PC-3 (cell line): ENCODE measurements around the gene UPK3A.

Experiments
- EZH2 ChIP-seq: fragments of 300-600 bp; sonication (generic); IDR thresholded peaks from one replicate; pipeline ENCODE4 v1.6.1; 2017; ENCODE audit warnings: antibody characterized with exemption, mild to moderate bottlenecking, low read length; ENCODE audit not compliant: unreplicated experiment
- EZH2phosphoT487 ChIP-seq: fragments of 300-600 bp; sonication (generic); IDR thresholded peaks from 2 replicates; pipeline ENCODE4 v1.6.1; 2018; ENCODE audit warnings: mild to moderate bottlenecking, antibody characterized with exemption, low read length, borderline replicate concordance
- TF ChIP-seq, protein P1 (sequence below): fragments of 300-600 bp; sonication (generic); conservative IDR thresholded peaks from 2 replicates; pipeline ENCODE4 v1.5.1; 2017; ENCODE audit warnings: antibody characterized with exemption, low read depth, mild to moderate bottlenecking, low read length

DNA sequence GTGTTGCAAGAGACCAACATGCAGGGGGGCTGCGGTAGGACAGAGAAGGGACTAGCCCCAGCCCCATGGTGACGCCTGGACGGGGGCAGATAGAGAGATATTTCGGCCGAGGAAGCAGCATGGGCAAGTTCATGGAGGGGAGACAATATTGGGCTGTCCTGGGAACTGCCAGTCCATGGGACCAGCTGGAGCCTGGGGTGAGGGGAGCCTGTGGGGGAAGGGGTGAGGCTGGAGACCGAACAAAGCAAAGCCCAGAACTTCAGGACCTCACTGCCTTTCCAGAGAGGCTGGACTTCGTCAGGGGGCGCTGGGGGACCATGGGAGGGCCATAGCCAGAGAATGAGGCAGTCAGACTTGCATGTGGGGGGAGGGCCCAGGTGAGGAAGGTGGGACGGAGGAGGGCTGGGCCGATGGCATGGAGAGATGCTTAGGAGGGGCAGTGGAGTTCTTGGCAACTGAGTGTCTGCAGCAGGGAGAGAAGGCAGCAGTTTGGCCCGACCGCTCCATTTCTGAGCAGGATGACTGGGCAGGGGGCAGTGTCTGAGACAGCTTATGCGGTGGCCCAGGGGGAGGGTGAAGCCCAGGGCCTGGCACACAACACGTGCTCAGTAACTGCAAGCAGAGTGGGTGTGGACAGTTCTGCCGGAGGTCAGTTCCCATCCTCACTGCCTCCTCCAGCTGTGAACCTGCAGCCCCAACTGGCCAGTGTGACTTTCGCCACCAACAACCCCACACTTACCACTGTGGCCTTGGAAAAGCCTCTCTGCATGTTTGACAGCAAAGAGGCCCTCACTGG is 712 bp downstream of the UPK3A start:
- TF ChIP-seq, protein P1, sequence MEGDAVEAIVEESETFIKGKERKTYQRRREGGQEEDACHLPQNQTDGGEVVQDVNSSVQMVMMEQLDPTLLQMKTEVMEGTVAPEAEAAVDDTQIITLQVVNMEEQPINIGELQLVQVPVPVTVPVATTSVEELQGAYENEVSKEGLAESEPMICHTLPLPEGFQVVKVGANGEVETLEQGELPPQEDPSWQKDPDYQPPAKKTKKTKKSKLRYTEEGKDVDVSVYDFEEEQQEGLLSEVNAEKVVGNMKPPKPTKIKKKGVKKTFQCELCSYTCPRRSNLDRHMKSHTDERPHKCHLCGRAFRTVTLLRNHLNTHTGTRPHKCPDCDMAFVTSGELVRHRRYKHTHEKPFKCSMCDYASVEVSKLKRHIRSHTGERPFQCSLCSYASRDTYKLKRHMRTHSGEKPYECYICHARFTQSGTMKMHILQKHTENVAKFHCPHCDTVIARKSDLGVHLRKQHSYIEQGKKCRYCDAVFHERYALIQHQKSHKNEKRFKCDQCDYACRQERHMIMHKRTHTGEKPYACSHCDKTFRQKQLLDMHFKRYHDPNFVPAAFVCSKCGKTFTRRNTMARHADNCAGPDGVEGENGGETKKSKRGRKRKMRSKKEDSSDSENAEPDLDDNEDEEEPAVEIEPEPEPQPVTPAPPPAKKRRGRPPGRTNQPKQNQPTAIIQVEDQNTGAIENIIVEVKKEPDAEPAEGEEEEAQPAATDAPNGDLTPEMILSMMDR, result no peak; the same call in 1 of the 2 replicates
- TF ChIP-seq EZH2, result no peak
- TF ChIP-seq EZH2phosphoT487, result no peak
